Lung (tissue), 12 donors: ENCODE measurements around the gene CDK5RAP3. TPM values are rescaled to one million over a fixed set of nuclear protein-coding genes. Genes with fewer than 3 reads are reported as not detected.

Experiments
- ATAC-seq: fragments of 200-7000 bp; cut with Tn5 transposase; one replicate; pipeline ENCODE4 v1.9.1; 2020; ENCODE audit warnings: moderate number of reproducible peaks; ENCODE audit not compliant: insufficient read depth, low FRiP score
- DNase-seq, 3 donors: peaks; one replicate each; pipeline ENCODE4 v3.0.0-alpha.2; 2013 to 2017
- H3K27ac ChIP-seq, 2 donors: one replicate each; pipeline ENCODE4 v1.5.1; 2013; ENCODE audit warnings: mild to moderate bottlenecking in 2 of 2, moderate library complexity in 2 of 2, control low read depth in 1 of 2, inconsistent platforms in 1 of 2, low read depth in 1 of 2, low read length in 1 of 2
- H3K27me3 ChIP-seq, 3 donors: one replicate each; pipeline ENCODE4 v1.5.1; 2013; ENCODE audit warnings: low read length in 2 of 3; ENCODE audit not compliant: control insufficient read depth in 3 of 3, insufficient read depth in 3 of 3
- H3K36me3 ChIP-seq, 4 donors: one replicate each; pipeline ENCODE4 v1.5.1; 2013; ENCODE audit warnings: low read length in 4 of 4, mild to moderate bottlenecking in 1 of 4, moderate library complexity in 1 of 4; ENCODE audit not compliant: control insufficient read depth in 4 of 4, insufficient read depth in 4 of 4
- H3K4me1 ChIP-seq, 5 donors: one replicate each; pipeline ENCODE4 v1.5.1; 2013; ENCODE audit warnings: low read length in 5 of 5, mild to moderate bottlenecking in 2 of 5, moderate library complexity in 1 of 5; ENCODE audit not compliant: control insufficient read depth in 5 of 5, insufficient read depth in 5 of 5
- H3K4me3 ChIP-seq: one replicate; pipeline ENCODE4 v1.5.1; 2013; ENCODE audit warnings: mild to moderate bottlenecking, control low read depth, moderate library complexity
- H3K9ac ChIP-seq, 2 donors: one replicate each; pipeline ENCODE4 v1.5.1; 2013; ENCODE audit warnings: low read length in 2 of 2, control low read depth in 1 of 2; ENCODE audit not compliant: insufficient read depth in 1 of 2
- H3K9me3 ChIP-seq, 4 donors: one replicate each; pipeline ENCODE4 v1.5.1; 2013; ENCODE audit warnings: low read length in 3 of 4, mild to moderate bottlenecking in 1 of 4, moderate library complexity in 1 of 4; ENCODE audit not compliant: control insufficient read depth in 4 of 4, insufficient read depth in 3 of 4
- WGBS, 2 donors: extraction: QIAGEN DNeasy Blood & Tissue Kit; methylation state at CpG; one replicate each; pipeline ENCODE4 v1.1.7; 2013; 5-methylcytosine and 5-hydroxymethylcytosine counted together
- polyA plus RNA-seq, 2 donors: library from polyadenylated mRNA; stranded (reverse); fragments of 200-250 nt; gene quantifications; one replicate each; pipeline ENCODE4 v1.2.1, GENCODE V29; 2013
- total RNA-seq, 2 donors: library from RNA; depleted of rRNA in 1 of 2; stranded (reverse); fragments of >200 nt in 1 of 2; gene quantifications; one replicate each; pipeline ENCODE4 v1.2.1, GENCODE V29; 2014 to 2021
- TF ChIP-seq, protein P1 (sequence below): IDR thresholded peaks from 2 replicates; pipeline ENCODE4 v1.5.1; 2012; ENCODE audit warnings: mild to moderate bottlenecking; ENCODE audit errors: control extremely low read depth, extremely low read depth
- donor health status: control.
- donor health status: control.
- donor health status: Bipolar disorder and iron deficiency.
- donor health status: healthy.
- donor health status: DM: yes; HTN: yes; CAD: no.

Gene CDK5RAP3
- total and polyA plus RNA-seq, 4 donors: 129 to 212 (median 153) TPM

- Histone ChIP-seq H3K9ac (no peak overlapping the region), H3K27ac (no peak overlapping the region), H3K27me3 (peaks cover 0 to 17% (median 2%) of the 10 kb centered on the region in 3 donors), H3K4me3 (no peak overlapping the region), H3K4me1 (peaks cover 0 to 34% (median 14%) of the 10 kb centered on the region in 5 donors), H3K9me3 (no peaks in the 10 kb centered on the region), H3K36me3 (peaks cover 0 to 4% (median 0%) of the 10 kb centered on the region in 4 donors)
- TF ChIP-seq, protein P1, sequence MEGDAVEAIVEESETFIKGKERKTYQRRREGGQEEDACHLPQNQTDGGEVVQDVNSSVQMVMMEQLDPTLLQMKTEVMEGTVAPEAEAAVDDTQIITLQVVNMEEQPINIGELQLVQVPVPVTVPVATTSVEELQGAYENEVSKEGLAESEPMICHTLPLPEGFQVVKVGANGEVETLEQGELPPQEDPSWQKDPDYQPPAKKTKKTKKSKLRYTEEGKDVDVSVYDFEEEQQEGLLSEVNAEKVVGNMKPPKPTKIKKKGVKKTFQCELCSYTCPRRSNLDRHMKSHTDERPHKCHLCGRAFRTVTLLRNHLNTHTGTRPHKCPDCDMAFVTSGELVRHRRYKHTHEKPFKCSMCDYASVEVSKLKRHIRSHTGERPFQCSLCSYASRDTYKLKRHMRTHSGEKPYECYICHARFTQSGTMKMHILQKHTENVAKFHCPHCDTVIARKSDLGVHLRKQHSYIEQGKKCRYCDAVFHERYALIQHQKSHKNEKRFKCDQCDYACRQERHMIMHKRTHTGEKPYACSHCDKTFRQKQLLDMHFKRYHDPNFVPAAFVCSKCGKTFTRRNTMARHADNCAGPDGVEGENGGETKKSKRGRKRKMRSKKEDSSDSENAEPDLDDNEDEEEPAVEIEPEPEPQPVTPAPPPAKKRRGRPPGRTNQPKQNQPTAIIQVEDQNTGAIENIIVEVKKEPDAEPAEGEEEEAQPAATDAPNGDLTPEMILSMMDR: no peak
- 90 to 91% methylated on average over 12 of the region's 12 CpGs for WGBS, 2 donors
- DNase-seq (no peak), ATAC-seq (no peak)
Observed at GRCh38 chr17:48027322-48027981, 56.5 kb downstream of the CDK5RAP3 start.

GRCh38 chr17:48028736-48029135 lies 57.8 kb downstream of the CDK5RAP3 start:
- H3K9me3 ChIP-seq: no peaks in the 10 kb centered on the region
- H3K27ac ChIP-seq: no peak overlapping the region
- DNase-seq (no peak), ATAC-seq (no peak)
- TF ChIP-seq, protein P1: no peak
- peaks cover 0 to 4% (median 0%) of the 10 kb centered on the region in 4 donors for H3K36me3 ChIP-seq
- WGBS, 2 donors: 67 to 88% methylated on average over 1 of the region's 1 CpG
- no peak overlapping the region for H3K4me3 ChIP-seq
- H3K27me3 ChIP-seq: peaks cover 0 to 8% (median 2%) of the 10 kb centered on the region in 3 donors
- no peak overlapping the region for H3K9ac ChIP-seq
- peaks cover 0 to 29% (median 12%) of the 10 kb centered on the region in 5 donors for H3K4me1 ChIP-seq

GRCh38 chr17:48030531-48030930 lies 59.6 kb downstream of the CDK5RAP3 start:
- ATAC-seq (no peak), DNase-seq (no peak)
- H3K9ac ChIP-seq: no peak overlapping the region
- H3K36me3 ChIP-seq: peaks cover 0 to 4% (median 0%) of the 10 kb centered on the region in 4 donors
- 48 to 67% methylated on average over 5 of the region's 5 CpGs for WGBS, 2 donors
- no peaks in the 10 kb centered on the region for H3K27me3 ChIP-seq
- peaks cover 0 to 14% (median 7%) of the 10 kb centered on the region in 5 donors for H3K4me1 ChIP-seq
- no peak overlapping the region for H3K27ac ChIP-seq
- no peaks in the 10 kb centered on the region for H3K9me3 ChIP-seq
- H3K4me3 ChIP-seq: no peak overlapping the region
- TF ChIP-seq, protein P1: no peak

Other genes with a start within 250 kb of the CDK5RAP3 start
- gene TBX21, start 237.9 kb upstream of the CDK5RAP3 start, total RNA-seq: 1 to 10 TPM in 1 of 2 donors, under 1 TPM in 1; 0.77 to 2.0 TPM
- under 1 TPM; 0.53 to 0.82 TPM for gene TBX21, start 237.9 kb upstream of the CDK5RAP3 start, polyA plus RNA-seq
- gene OSBPL7, start 149.3 kb upstream of the CDK5RAP3 start, total RNA-seq: 10 to 100 TPM in 1 of 2 donors, 1 to 10 TPM in 1; 9.3 to 25.3 TPM
- gene OSBPL7, start 149.3 kb upstream of the CDK5RAP3 start, polyA plus RNA-seq: 10 to 100 TPM in 1 of 2 donors, 1 to 10 TPM in 1; 7.6 to 12.7 TPM
- 10 to 100 TPM; 18.4 to 32.9 TPM for gene MRPL10, start 139.6 kb upstream of the CDK5RAP3 start, total RNA-seq
- 10 to 100 TPM; 27.6 to 38.3 TPM for gene MRPL10, start 139.6 kb upstream of the CDK5RAP3 start, polyA plus RNA-seq
- 10 to 100 TPM in 1 of 2 donors, 1 to 10 TPM in 1; 9.6 to 25.3 TPM for gene LRRC46, start 139.4 kb upstream of the CDK5RAP3 start, total RNA-seq
- 10 to 100 TPM in 1 of 2 donors, 1 to 10 TPM in 1; 9.3 to 11.8 TPM for gene LRRC46, start 139.4 kb upstream of the CDK5RAP3 start, polyA plus RNA-seq
- 10 to 100 TPM; 26.7 to 37.8 TPM for gene SCRN2, start 129.8 kb upstream of the CDK5RAP3 start, total RNA-seq
- 10 to 100 TPM; 22.8 to 61.7 TPM for gene SCRN2, start 129.8 kb upstream of the CDK5RAP3 start, polyA plus RNA-seq
- 1 to 10 TPM; 2.5 to 4.5 TPM for gene SP6, start 120.0 kb upstream of the CDK5RAP3 start, total RNA-seq
- 1 to 10 TPM; 2.3 to 4.4 TPM for gene SP6, start 120.0 kb upstream of the CDK5RAP3 start, polyA plus RNA-seq
- gene SP2, start 74.9 kb upstream of the CDK5RAP3 start, total RNA-seq: 10 to 100 TPM in 1 of 2 donors, 1 to 10 TPM in 1; 4.9 to 19.9 TPM
- gene SP2, start 74.9 kb upstream of the CDK5RAP3 start, polyA plus RNA-seq: 10 to 100 TPM in 1 of 2 donors, 1 to 10 TPM in 1; 5.8 to 16.4 TPM
- 10 to 100 TPM in 1 of 2 donors, 1 to 10 TPM in 1; 9.3 to 43.9 TPM for gene PNPO, start 29.5 kb upstream of the CDK5RAP3 start, total RNA-seq
- gene PNPO, start 29.5 kb upstream of the CDK5RAP3 start, polyA plus RNA-seq: 10 to 100 TPM; 10.9 to 11.5 TPM
- gene PRR15L, start 13.2 kb upstream of the CDK5RAP3 start, total RNA-seq: 10 to 100 TPM; 59.5 to 86.9 TPM
- gene PRR15L, start 13.2 kb upstream of the CDK5RAP3 start, polyA plus RNA-seq: 10 to 100 TPM; 64.2 to 98.5 TPM
- gene COPZ2, start 66.7 kb downstream of the CDK5RAP3 start, total RNA-seq: 10 to 100 TPM in 1 of 2 donors, 1 to 10 TPM in 1; 6.8 to 25.5 TPM
- 10 to 100 TPM in 1 of 2 donors, 1 to 10 TPM in 1; 6.2 to 16.4 TPM for gene COPZ2, start 66.7 kb downstream of the CDK5RAP3 start, polyA plus RNA-seq
- gene NFE2L1, start 77.2 kb downstream of the CDK5RAP3 start, total RNA-seq: 100 to 1,000 TPM in 1 of 2 donors, 10 to 100 TPM in 1; 75.7 to 135 TPM
- 10 to 100 TPM; 68.8 to 98.4 TPM for gene NFE2L1, start 77.2 kb downstream of the CDK5RAP3 start, polyA plus RNA-seq
- gene CBX1, start 130.4 kb downstream of the CDK5RAP3 start, total RNA-seq: 10 to 100 TPM; 28.2 to 43.2 TPM
- 10 to 100 TPM; 17.6 to 29.7 TPM for gene CBX1, start 130.4 kb downstream of the CDK5RAP3 start, polyA plus RNA-seq
- gene SNX11, start 136.7 kb downstream of the CDK5RAP3 start, total RNA-seq: 10 to 100 TPM; 11.4 to 24.8 TPM
- 10 to 100 TPM; 13.5 to 31.0 TPM for gene SNX11, start 136.7 kb downstream of the CDK5RAP3 start, polyA plus RNA-seq